Measurements from ENCODE around the gene NRGN.

DNA sequence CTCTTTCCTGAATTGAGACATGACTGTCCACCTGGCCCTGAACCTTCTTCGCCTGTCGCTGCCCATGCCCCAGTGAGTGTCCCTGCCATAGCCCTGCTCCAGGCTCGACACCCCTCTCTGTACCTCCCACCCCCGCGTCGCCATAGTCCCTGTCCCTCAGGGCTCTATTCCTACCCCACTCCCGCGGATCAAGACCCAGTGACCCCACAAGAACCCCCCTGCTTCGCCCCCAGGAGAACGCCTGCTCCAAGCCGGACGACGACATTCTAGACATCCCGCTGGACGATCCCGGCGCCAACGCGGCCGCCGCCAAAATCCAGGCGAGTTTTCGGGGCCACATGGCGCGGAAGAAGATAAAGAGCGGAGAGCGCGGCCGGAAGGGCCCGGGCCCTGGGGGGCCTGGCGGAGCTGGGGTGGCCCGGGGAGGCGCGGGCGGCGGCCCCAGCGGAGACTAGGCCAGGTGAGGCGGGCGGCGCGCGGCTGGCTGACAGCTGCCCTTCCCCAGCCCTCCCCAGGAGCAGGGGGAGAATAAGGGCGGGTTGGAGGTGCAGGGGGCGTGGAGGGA is 5.6 kb downstream of the NRGN start:
- TF ChIP-seq, protein P1, sequence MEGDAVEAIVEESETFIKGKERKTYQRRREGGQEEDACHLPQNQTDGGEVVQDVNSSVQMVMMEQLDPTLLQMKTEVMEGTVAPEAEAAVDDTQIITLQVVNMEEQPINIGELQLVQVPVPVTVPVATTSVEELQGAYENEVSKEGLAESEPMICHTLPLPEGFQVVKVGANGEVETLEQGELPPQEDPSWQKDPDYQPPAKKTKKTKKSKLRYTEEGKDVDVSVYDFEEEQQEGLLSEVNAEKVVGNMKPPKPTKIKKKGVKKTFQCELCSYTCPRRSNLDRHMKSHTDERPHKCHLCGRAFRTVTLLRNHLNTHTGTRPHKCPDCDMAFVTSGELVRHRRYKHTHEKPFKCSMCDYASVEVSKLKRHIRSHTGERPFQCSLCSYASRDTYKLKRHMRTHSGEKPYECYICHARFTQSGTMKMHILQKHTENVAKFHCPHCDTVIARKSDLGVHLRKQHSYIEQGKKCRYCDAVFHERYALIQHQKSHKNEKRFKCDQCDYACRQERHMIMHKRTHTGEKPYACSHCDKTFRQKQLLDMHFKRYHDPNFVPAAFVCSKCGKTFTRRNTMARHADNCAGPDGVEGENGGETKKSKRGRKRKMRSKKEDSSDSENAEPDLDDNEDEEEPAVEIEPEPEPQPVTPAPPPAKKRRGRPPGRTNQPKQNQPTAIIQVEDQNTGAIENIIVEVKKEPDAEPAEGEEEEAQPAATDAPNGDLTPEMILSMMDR (IDR thresholded peaks at IDR 0.05): no peak
- TF ChIP-seq NFE2L1 (CRISPR knock-in tag; IDR thresholded peaks at IDR 0.05) (no peak), ETV6 (CRISPR knock-in tag; IDR thresholded peaks at IDR 0.05) (no peak), E2F5 (CRISPR knock-in tag; IDR thresholded peaks at IDR 0.05) (no peak), ATF3 (CRISPR knock-in tag; conservative IDR thresholded peaks at IDR 0.05) (no peak)
- TF ChIP-seq, protein P2, sequence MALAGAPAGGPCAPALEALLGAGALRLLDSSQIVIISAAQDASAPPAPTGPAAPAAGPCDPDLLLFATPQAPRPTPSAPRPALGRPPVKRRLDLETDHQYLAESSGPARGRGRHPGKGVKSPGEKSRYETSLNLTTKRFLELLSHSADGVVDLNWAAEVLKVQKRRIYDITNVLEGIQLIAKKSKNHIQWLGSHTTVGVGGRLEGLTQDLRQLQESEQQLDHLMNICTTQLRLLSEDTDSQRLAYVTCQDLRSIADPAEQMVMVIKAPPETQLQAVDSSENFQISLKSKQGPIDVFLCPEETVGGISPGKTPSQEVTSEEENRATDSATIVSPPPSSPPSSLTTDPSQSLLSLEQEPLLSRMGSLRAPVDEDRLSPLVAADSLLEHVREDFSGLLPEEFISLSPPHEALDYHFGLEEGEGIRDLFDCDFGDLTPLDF (CRISPR knock-in tag; IDR thresholded peaks at IDR 0.05): no peak
